RWPE2 (cell line): ENCODE measurements around the gene SLMAP.

Experiments used
- ATAC-seq: fragments of 200-7000 bp; cut with Tn5 transposase; 3 replicates; pipeline ENCODE4 v1.9.1; 2021; ENCODE audit warnings: low read depth
- DNase-seq: peaks from one replicate; pipeline ENCODE4 v3.0.0-alpha.2; 2020; ENCODE audit warnings: low spot score
- H3K27ac ChIP-seq: fragments of 450-650 bp; 2 replicates; pipeline ENCODE4 v1.5.1; 2017; ENCODE audit warnings: mild to moderate bottlenecking; ENCODE audit not compliant: poor library complexity, severe bottlenecking
- H3K27me3 ChIP-seq: fragments of 250-450 bp; sonication (Bioruptor Pico); 2 replicates; pipeline ENCODE4 v1.5.1; 2021; ENCODE audit warnings: mild to moderate bottlenecking, moderate library complexity; ENCODE audit not compliant: insufficient read depth, poor library complexity, severe bottlenecking
- H3K36me3 ChIP-seq: fragments of 250-450 bp; sonication (Bioruptor Pico); 2 replicates; pipeline ENCODE4 v1.5.1; 2020; ENCODE audit warnings: low read depth, mild to moderate bottlenecking, moderate library complexity
- H3K4me1 ChIP-seq: fragments of 250-450 bp; sonication (Bioruptor Pico); 2 replicates; pipeline ENCODE4 v1.5.1; 2021; ENCODE audit warnings: mild to moderate bottlenecking, moderate library complexity; ENCODE audit not compliant: insufficient read depth, poor library complexity, severe bottlenecking
- H3K4me3 ChIP-seq: fragments of 250-450 bp; sonication (Bioruptor Pico); 2 replicates; pipeline ENCODE4 v1.5.1; 2021; ENCODE audit warnings: mild to moderate bottlenecking, moderate library complexity; ENCODE audit not compliant: severe bottlenecking
- H3K9me3 ChIP-seq: fragments of 250-450 bp; sonication (Bioruptor Pico); 2 replicates; pipeline ENCODE4 v1.5.1; 2021; ENCODE audit warnings: mild to moderate bottlenecking, moderate library complexity; ENCODE audit not compliant: severe bottlenecking
- TF ChIP-seq, protein P1 (sequence below): fragments of 450-650 bp; IDR thresholded peaks from one replicate; pipeline ENCODE4 v1.5.1; 2017; ENCODE audit warnings: mild to moderate bottlenecking, moderate library complexity; ENCODE audit not compliant: poor library complexity, severe bottlenecking

The SLMAP gene

DNA sequence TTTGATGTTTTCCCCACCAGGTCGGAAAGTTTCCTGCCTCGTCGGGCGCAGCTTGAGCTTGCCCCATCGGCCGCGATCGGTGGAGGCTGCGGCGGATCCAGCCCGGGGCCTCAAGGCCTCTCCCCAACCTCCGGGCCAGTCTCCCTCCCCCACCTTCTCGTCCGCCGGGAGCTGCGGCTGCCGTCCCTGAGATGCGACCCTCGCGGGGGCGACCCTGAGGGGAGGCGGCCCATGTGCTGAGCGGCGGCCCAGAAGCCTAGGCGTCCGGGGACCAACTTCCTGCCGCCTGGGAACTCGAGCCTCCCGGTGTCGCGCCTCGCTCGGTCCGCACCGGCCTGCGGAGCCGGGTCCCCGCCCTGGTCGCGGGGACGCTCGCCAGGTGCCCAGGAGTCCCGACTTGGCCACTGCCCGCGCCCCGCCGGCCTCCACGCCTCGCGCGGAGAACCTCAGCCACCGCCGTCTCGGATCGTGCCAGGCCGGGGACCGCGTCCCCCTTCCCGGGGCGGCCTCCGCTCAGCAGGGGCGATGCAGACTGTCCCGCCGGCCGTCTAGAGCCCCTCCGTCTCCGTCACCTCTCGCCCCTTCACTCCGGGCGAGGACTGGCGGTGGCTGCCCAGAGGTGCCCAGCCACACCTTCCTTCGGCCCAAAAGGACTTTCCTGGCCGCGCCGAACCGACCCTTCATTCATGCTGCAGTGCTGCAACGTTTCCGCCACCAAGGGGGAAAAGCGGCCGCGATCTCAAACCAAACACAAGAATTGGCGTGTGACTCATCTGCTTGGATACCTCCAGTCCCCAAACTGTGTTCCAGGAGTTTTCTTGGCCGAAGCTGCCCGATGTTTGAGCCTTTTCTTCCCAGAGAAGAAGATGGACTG, 656 bp downstream of the SLMAP start:
- H3K27ac ChIP-seq: peak overlapping the region; percentile 99
- H3K4me1 ChIP-seq: peaks cover 37% of the 10 kb centered on the region
- DNase-seq: peak; percentile 60
- TF ChIP-seq, protein P1, sequence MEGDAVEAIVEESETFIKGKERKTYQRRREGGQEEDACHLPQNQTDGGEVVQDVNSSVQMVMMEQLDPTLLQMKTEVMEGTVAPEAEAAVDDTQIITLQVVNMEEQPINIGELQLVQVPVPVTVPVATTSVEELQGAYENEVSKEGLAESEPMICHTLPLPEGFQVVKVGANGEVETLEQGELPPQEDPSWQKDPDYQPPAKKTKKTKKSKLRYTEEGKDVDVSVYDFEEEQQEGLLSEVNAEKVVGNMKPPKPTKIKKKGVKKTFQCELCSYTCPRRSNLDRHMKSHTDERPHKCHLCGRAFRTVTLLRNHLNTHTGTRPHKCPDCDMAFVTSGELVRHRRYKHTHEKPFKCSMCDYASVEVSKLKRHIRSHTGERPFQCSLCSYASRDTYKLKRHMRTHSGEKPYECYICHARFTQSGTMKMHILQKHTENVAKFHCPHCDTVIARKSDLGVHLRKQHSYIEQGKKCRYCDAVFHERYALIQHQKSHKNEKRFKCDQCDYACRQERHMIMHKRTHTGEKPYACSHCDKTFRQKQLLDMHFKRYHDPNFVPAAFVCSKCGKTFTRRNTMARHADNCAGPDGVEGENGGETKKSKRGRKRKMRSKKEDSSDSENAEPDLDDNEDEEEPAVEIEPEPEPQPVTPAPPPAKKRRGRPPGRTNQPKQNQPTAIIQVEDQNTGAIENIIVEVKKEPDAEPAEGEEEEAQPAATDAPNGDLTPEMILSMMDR: no peak
- no peaks in the 10 kb centered on the region for H3K27me3 ChIP-seq
- ATAC-seq: peak; percentile 9; the same call in 2 of the 3 replicates
- H3K4me3 ChIP-seq: peak overlapping the region; percentile 69
- peaks cover 44% of the 10 kb centered on the region for H3K36me3 ChIP-seq
- H3K9me3 ChIP-seq: no peaks in the 10 kb centered on the region

DNA sequence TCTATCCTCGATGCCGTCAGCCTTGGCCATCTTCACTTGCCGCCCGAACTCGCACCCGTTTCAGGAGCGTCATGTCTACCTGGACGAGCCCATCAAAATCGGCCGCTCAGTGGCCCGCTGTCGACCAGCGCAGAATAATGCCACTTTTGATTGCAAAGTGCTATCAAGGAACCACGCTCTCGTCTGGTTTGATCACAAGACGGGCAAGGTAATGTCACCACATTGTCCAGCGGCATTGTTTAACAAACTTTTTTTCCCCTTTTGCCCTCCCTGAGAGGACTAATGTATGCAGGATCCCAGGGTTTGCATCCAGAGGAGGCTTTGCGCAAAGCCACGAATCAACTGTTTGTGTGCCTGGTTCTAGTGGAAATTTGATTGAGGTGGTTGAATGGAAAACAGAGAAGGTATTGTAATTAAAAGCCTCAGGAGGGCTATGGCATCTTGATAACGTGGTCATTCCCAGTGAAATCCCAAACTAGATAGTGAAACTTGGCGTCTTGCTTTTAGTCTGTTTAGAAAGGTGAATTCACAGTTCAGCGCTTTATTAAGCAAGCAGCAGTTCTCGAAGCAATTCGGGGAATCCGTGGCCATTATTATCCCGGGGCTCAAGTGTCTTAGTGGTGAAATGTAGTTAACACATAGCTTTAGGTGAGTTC, 1.7 kb downstream of the SLMAP start:
- Histone ChIP-seq H3K27ac (peak overlapping the region; percentile 99), H3K4me1 (peaks cover 27% of the 10 kb centered on the region), H3K4me3 (peak overlapping the region; percentile 69), H3K9me3 (no peaks in the 10 kb centered on the region), H3K36me3 (peaks cover 45% of the 10 kb centered on the region), H3K27me3 (no peaks in the 10 kb centered on the region)
- ATAC-seq (no peak), DNase-seq (no peak)
- TF ChIP-seq, protein P1: no peak

DNA sequence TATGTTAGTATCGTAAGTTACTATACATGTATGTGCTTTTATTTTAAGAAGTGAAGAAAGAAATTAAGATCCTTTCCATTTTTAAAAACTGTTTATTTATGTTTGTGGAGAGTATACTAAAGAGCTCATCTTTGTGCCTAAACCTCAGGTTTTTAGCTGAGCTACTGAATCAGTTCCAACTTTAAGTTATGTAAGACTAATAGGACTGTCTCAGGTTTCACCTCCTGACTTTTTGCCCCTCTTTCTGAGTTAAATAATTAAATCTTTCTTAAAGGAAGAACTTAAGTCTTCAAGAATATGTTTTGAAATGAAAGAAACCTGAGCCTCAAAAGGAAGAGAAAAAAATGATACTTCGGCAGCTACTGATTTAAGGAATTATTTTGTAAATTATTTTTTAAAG, 2.6 kb downstream of the SLMAP start:
- ATAC-seq: no peak
- peak overlapping the region; percentile 69 for H3K4me3 ChIP-seq

DNA sequence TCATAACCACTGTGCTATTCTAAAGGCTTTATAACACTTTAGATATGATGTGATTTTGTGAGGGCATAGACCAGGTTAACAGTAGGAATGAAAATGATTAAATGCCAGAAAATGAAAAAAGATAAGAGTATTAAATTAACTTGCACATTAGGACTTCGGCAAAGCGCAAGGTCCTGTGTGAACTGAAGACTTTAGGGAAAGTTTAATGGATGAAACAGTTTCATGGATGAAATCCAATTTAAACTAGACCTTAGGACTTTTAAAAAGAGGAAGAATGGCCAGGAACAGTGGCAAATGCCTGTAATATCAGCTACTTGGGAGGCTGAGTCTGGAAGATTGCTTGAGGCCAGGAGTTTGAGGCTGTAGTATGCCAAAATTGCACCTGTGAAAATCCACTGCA, 8.7 kb downstream of the SLMAP start:
- DNase-seq (no peak), ATAC-seq (no peak)
- no peak overlapping the region for H3K27ac ChIP-seq
- peaks cover 10% of the 10 kb centered on the region for H3K4me1 ChIP-seq
- TF ChIP-seq, protein P1: no peak
- H3K9me3 ChIP-seq: no peaks in the 10 kb centered on the region
- H3K36me3 ChIP-seq: peaks cover 68% of the 10 kb centered on the region
- H3K27me3 ChIP-seq: no peaks in the 10 kb centered on the region
- no peak overlapping the region for H3K4me3 ChIP-seq

More for the DNA sequence above, 2.6 kb downstream of the SLMAP start:
- TF ChIP-seq, protein P1: no peak
- H3K4me1 ChIP-seq: peaks cover 20% of the 10 kb centered on the region
- H3K9me3 ChIP-seq: no peaks in the 10 kb centered on the region
- peak overlapping the region; percentile 99 for H3K27ac ChIP-seq
- peaks cover 53% of the 10 kb centered on the region for H3K36me3 ChIP-seq
- H3K27me3 ChIP-seq: no peaks in the 10 kb centered on the region
- DNase-seq: no peak
